Glomerular visceral epithelial cell (primary cell): ENCODE measurements around the gene SLC41A2.

Experiments
- DNase-seq: peaks from one replicate; pipeline ENCODE4 v3.0.0-alpha.2; 2016; ENCODE audit errors: extremely low spot score

The SLC41A2 gene

DNA sequence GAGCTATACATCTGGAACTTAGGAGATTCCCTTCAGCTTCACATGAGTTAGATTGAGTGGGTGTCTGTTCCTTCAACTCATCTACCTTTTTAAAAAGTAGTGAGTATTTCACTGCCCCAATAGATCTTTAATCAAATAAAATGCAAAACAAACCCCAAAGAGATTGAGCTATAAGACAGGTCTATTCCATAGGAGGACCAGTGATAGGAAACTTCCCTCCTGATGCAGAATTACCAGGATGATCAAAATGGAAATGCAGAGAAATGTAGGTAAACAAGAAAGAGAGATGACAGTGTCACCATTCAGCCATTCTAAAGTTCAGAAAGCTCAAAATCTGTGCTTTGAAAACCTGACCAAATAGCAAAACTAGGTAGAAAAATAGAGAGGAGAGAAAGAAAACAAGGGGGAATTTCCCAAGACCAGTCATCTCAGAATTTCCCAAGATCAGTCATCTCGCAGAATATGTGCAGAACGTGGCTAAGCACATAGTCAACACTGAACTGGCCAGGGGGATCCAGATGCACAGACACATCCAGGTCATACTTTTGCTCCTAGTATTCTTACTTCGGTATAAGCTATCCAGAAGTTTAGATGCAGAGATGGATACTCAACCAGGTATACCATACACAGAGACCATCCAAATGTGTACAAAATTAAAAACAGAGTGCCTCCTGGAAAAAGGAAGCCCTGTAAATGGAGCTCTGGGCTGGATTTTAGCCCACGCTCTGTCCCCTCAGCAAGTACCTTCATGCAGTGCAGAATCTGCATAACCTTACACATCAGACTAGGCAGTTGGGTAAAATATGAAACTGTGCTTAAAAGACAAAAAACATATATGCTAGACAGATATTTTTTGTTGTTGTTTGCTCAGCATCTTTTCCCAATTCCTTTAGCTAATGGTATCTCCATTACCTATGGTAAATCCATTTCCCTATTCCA is 27.4 kb downstream of the SLC41A2 start:
- DNase-seq, result peak; percentile 70

DNA sequence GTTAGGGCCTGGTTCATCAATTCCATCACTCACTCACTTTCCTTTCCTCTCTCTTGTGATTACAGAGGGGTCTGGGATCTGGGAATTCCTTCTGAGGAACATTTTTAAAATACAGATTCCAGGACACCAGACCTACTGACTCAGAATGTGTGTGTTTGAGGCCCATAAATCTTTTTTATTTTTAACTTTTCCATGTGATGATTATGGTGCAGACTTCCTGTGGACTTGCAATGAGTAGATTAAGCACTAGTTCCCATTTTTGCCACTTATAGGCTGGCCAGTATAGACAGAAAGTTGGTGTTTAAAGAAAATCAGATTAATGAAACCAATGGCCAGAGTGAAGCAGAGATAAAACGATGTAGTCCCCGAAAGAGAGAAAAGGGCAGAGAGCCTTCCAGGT is 28.1 kb downstream of the SLC41A2 start:
- DNase-seq, result peak; percentile 25

- no peak for DNase-seq
Observed at GRCh38 chr12:104929368-104929767, 28.7 kb downstream of the SLC41A2 start.

- DNase-seq, result no peak
Observed at GRCh38 chr12:104928036-104928745, 29.9 kb downstream of the SLC41A2 start.

DNA sequence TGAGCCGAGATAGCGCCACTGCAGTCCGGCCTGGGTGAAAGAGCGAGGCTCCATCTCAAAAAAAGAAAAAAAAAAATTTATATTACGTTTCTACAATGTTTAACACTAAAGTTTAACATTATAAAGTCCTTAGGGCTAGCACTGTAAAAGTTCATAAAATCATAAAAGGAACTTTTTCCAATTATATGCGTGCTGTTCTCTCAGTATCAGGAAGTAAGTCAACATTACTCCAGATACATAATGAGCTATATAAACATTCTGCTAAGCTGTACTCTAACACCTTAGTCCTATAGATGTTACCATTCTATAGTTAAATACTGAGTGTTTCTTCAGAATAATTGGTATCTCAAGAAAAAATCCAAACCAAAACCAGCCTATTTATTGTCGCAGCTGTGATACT is 32.6 kb downstream of the SLC41A2 start:
- DNase-seq, result no peak

DNA sequence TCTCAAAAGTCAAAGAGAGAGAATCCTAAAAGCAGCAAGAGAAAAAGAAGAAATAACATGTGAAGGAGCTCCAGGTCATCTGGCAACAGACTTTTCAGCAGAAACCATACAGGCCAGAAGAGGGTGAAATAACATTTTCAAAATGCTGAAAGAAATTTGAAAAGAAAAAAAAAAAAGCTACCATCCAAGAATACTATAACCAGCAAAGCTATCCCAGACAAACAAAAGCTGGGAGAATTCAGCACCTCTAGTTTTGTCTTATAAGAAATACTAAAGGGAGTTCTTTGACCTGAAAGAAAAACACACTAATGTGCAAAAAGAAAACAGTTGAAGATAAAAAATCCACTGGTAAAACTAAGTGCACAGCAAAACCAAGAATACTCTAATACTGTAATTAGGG is 36.8 kb downstream of the SLC41A2 start:
- no peak for DNase-seq

GRCh38 chr12:104911942-104912341 is 46.1 kb downstream of the SLC41A2 start:
- no peak for DNase-seq

GRCh38 chr12:104910196-104910840 is 47.8 kb downstream of the SLC41A2 start:
- DNase-seq, result peak; percentile 3

DNA sequence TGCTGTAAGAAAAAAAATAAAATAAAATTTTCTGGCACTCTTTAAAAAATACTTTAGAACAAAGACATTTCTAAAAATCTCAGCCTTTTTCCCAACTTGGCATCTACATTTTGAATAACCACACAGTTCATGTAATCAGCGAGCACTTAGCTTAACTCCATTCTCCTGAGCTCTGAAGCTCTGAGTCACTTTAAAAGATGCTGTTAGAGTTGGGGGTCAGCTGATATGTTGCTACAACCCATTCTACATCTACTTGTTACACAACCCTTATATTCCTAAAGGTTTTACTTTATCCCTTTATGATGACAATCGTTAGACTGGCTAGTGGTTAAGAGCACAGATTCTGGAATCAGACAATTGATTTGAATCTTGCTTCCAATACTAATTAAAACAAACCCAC is 48.3 kb downstream of the SLC41A2 start:
- DNase-seq, result peak; percentile 1
